Left kidney (tissue), 2 donors: Measurements from ENCODE around the gene LPAR1. TPM values are rescaled to one million over a fixed set of nuclear protein-coding genes. Genes with fewer than 3 reads are reported as not detected.
A peak's percentile ranks its signal among the peaks of the same experiment; 100 is the strongest.
"Not testable (repeated sequence)": the region's sequence is repeated elsewhere in the genome, so short reads cannot be mapped to it uniquely, and the experiment has no call there.

Source experiments
- DNase-seq: peaks from one replicate; pipeline ENCODE4 v3.0.0-alpha.2; 2013
- polyA plus RNA-seq: library from polyadenylated mRNA; unstranded; fragments of 120-200 nt; gene quantifications from one replicate; pipeline ENCODE4 v1.2.1, GENCODE V29; 2013; ENCODE audit not compliant: insufficient read length

LPAR1 gene
- polyA plus RNA-seq, 1 donor: 25.9 TPM

- DNase-seq: no peak
Observed at GRCh38 chr9:110874963-110875674, 163.2 kb downstream of the LPAR1 start.

DNA sequence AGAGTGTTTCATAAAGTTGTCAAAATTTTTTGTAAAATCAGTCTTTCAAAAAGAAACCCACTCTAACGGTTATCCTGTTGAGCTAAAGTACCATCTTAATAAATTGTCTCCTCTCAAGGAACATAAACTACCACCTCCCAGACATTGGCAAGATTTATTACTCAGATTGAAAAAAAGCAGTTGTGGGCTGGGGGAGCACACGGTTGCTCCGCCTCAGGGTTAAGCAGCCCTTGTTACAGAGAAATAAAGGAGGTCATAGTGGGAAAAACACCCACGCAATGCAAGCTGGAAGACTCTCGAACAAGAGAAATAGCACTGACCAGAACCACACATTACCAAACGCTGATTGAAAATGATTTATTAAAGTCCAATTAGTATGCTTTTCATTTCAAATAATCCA is 165.3 kb downstream of the LPAR1 start:
- DNase-seq: peak; percentile 48

DNA sequence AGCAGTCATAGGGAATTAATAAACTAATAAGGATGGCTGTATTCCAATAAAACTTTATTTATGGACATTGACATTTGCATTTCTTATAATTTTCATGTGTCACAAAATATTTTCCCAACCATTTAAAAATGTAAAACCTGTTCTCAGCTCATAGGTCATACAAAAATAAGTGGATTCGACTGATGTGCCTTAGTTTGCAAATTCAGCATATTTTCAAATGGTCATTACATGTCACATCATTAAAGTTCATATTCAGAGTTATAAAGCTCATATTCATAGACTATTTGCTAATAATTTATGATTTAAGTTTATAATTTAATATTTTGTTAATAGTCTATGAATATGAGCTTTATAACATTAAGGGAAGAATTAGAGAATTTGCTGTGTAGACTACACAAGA is 166.5 kb downstream of the LPAR1 start:
- DNase-seq: no peak

GRCh38 chr9:110869931-110870330 is 168.3 kb downstream of the LPAR1 start:
- no peak for DNase-seq

DNA sequence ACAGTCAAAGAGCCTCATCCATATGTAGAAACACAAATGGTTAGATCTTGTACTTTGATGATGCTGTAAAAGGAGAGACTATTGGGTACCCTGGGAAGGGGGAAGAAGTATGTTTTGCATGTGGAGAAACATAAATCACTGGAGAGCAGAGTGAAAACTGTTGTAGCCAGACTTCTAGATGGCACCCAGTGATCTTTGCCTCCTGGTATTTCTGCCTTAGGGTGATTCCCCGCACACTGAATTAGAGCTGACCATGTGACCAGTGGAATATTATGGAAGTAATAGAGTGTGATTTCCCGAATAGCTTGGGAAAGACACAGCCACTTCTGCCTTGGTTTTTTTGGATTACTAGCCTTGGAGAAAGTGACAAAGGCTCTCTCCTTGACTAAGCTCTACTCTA is 174.3 kb downstream of the LPAR1 start:
- no peak for DNase-seq

- DNase-seq: not testable (repeated sequence)
Observed at GRCh38 chr9:110861370-110862110, 176.7 kb downstream of the LPAR1 start.

GRCh38 chr9:110856772-110857171 is 181.5 kb downstream of the LPAR1 start:
- DNase-seq: no peak

DNA sequence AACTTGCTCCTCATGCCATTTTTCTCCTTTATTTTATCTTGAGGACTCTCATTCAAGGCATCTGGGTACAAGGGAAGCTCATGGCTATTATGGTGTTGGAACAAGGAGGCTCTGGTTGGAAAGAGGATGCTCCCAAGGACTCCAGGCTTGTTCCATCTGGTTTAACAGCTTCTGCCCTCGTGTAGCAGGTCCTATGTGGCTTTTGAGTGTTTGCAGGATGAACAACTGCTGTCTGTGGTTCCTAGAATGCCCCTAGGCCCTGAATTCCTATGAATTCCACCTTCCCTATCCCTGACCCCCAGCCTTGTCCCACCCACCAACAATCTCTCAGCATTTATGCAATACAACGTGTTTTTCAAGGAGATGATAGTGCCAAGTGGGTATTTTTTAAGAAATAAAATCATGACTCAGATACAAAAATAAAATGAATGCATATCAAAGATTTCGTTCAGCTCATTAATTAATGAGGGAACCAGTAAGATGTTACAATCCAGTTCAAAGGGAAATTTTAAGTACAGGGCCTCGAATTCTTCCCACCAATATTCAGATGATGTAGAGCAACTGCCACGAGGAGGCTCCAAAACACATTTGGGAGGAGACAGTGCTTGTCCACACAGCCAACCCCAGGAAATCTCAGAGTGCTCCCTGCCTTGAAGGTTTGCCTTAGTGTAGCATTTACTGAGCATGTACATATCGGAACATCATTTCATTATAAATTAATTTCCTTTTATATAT is 187.7 kb downstream of the LPAR1 start:
- no peak for DNase-seq

DNA sequence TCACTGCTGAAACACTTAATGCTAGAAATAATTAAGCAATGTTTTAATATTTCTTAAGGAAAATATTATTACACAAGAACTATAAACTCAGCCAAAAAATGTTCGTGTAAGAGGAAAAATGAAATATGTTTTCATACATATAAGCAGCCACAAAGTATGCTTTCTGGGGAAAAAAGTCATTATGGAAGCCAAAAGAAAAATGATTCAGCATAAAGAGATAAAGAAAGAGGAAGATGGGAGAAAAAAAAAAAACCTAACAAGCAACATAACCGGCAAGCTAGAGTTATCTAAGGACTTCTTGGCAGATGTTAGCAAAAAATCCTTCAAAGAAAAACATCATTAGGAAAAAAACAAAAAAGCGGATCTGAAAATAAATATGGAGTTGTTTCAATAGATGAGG is 190.6 kb downstream of the LPAR1 start:
- no peak for DNase-seq

- DNase-seq: no peak
Observed at GRCh38 chr9:110846215-110846614, 192.1 kb downstream of the LPAR1 start.

DNA sequence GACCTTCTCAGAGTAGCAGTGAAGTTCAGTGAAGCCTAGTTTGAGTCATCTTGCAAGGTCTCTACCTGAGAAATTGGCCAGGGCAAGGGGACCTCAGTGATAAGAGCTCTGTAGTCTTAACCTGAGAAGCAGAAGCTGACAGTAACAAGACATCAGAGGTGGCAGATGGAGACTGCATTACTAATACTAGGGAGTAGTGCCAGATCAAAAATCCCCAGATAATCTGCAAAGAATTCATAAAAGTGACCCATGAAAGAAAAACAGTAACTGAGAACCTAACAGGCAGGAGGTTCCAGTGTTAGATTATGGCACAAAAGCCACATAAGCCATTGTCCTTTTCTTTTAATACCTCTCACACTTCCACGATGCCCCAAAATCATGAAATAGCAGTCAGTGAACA is 194.1 kb downstream of the LPAR1 start:
- no peak for DNase-seq

GRCh38 chr9:110842986-110843385 is 195.3 kb downstream of the LPAR1 start:
- no peak for DNase-seq

GRCh38 chr9:110842169-110842568 is 196.1 kb downstream of the LPAR1 start:
- DNase-seq: no peak

DNA sequence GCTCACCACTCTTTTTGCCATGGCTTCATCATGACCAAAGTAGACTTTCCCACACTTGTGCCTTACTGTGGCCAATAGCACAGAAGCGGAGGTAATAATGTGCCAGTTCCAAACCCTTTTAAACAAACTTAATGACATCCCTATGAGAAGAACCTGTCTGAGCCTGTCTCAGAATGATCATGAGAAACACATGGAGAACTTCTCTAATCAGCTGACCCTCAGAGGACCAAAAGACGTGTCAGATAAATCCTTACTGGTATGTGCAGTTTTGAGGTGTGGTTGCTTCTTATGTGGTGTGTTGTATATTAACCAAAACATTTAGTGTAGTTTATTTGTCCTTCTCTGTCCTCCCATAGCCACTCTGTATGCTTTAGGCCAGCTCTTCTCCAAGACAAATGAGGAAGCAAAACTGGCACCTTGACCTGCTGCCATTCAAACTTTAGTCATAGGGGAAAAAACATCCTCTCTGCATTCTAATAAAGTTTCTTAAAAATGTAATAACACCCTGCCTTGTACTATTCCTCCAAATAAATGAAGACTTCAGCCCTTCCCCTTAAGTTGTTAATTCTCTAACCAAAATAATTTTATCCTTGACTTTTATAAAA is 200.8 kb downstream of the LPAR1 start:
- DNase-seq: no peak

DNA sequence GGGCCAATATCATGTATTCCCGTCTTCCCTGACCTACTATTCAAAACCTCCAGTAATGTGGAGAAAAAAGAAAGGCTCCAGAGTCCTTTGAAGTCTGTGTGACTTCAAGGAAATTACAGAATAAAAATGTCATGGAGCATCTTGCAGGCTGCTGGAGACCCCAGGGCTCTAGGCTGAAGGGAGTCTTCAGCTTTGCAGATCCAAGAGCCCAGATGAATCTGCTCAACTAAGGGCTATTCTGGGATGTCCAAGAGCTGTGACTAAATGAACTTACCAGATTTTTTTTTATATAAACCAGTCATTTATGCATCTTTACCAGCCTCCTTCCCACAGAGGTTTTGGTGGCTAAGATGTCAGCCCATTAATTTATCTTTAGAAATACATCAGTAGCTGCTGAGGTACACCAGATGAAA is 202.4 kb downstream of the LPAR1 start:
- DNase-seq: no peak

GRCh38 chr9:110835404-110835803 is 202.9 kb downstream of the LPAR1 start:
- peak; percentile 31 for DNase-seq

- no peak for DNase-seq
Observed at GRCh38 chr9:110832926-110833325, 205.3 kb downstream of the LPAR1 start.

DNA sequence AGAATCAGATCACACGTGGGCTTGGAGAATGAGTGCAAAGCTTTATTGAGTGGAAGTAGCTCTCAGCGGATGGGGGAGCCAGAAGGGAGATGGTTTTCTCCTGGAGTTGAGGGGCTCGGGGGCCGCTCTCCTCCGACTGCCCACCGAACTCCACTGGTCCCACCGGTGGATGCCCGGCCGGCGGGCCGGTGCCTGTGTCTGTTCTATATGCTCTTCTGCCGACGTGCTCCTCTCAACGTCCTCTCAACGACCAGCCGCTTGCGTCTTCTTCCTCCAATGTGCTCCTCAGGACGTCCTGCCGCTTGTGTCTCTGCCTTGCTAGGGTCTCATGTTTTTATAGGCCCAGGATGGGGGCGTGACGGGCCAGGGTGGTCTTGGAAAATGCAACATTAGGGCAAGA is 207.8 kb downstream of the LPAR1 start:
- no peak for DNase-seq

DNA sequence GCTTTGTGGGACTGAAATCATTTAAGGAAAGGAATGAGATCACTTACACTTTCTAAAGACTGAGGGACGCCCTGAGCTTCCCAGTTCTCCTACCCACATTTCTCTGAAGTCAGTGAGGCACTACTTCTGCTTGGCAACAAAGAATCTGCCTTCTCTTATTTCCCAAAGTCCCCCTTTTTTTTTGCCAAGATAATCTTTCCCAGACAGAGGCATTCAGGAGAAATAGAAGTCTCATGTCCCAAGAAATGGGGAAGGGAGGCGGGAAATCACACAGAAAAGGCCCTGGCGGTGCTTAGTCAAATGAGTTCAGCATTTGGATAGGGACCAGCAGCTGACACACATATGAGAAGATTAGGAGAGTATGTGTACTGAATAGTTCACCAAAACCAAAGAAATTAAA is 210.0 kb downstream of the LPAR1 start:
- DNase-seq: no peak

- not testable (repeated sequence) for DNase-seq
Observed at GRCh38 chr9:110826400-110826799, 211.9 kb downstream of the LPAR1 start.

DNA sequence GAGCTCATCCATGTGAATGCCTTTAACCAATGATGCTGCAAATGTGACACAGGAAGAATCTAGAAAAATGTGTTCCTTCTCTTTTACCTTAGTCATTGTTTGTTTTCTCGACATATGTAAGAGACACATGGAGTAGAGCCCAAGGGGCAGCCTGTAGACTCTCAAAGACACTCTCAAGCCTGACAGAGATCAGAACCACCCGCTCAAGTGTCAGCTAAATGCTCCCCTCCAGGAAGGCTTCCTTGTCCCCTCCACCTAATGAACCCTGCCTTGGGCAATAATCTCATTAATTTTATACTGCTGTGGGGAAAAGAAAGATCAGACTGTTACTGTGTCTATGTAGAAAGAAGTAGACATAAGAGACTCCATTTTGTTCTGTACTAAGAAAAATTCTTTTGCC is 212.3 kb downstream of the LPAR1 start:
- no peak for DNase-seq

DNA sequence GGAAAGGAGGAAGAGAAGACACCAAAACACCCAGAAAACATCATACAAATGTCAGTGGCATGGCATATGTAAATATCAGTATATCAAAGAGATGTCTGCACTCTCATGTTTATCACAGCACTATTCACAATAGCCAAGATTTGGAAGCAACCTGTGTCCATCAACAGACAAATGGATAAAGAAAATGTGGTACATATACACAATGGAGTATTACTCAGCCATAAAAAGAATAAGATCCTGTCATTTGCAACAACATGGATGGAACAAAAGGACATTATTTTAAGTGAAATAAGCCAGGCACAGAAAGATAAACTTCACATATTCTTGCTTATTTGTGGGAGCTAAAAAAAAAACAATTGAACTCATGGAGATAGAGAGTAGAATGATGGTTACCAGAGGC is 213.1 kb downstream of the LPAR1 start:
- not testable (repeated sequence) for DNase-seq
